Renal cortex interstitium (tissue), 11 donors: ENCODE measurements around the gene YPEL3. TPM values are rescaled to one million over a fixed set of nuclear protein-coding genes. Genes with fewer than 3 reads are reported as not detected.

Experiments used
- DNase-seq, 11 donors: peaks; one replicate each; pipeline ENCODE4 v3.0.0-alpha.2; 2013; ENCODE audit warnings: low read depth in 9 of 11, low spot score in 4 of 11; ENCODE audit errors: extremely low read depth in 1 of 11
- polyA plus RNA-seq, 3 donors: library from polyadenylated mRNA; unstranded; fragments of 120-200 nt; gene quantifications; one replicate each; pipeline ENCODE4 v1.2.1, GENCODE V29; 2013; ENCODE audit not compliant: insufficient read length in 3 of 3

YPEL3 gene
- polyA plus RNA-seq, 3 donors, result 43.9 to 79.8 (median 55.5) TPM

DNA sequence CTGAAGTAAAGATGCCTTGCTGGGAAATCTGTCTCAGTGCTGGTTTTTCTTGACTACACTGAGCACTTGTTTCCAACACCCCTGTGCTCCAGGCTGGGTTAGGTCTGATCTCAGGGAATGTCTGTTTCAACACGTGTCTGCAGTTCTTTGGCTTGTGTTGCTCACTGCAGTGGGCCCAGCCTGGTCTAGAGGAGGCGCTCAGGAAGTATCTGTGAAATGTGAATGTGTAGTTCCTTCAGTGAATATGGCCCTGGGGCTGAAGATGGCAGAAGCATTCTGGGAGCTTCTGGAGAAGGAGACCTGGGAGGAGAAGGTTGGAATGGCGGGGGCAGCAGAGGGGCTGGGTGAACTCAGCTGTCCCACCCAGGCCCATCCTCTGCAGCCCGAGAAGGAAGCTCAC, 8.1 kb upstream of the YPEL3 start:
- DNase-seq, result no peak

DNA sequence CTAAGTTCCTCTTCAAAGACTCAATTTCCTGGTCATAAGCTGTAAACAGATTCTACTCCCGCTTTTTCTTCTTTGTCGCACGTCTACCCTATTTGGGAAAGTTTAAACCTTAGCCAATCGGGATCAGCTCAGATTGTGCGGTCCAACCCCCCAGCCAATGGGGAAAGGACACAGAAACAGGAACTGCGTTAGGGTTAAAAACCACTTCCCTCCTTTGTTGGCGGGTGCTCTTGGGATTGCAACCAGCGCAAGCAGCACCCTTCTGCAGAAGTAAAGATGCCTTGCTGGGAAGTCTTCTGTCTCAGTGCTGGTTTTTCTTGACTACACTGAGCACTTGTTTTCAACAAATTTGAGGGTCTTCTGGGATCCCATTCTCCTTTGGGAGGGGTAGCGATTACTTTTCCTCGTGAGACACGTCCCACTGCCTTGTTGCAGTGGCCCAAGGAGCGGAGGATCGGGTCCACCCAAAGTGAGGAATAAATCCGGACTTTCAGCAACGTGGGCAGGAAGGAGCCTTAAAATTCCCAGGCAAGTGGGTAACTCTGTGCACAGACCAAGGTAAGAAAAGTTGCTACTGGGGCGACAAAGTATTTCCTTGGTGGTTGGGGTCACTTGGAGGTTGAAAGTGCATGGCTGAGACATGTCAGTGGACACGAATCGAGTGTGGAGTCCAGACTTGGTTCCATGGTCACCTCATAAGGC, 1.0 kb upstream of the YPEL3 start:
- DNase-seq, result no peak

DNA sequence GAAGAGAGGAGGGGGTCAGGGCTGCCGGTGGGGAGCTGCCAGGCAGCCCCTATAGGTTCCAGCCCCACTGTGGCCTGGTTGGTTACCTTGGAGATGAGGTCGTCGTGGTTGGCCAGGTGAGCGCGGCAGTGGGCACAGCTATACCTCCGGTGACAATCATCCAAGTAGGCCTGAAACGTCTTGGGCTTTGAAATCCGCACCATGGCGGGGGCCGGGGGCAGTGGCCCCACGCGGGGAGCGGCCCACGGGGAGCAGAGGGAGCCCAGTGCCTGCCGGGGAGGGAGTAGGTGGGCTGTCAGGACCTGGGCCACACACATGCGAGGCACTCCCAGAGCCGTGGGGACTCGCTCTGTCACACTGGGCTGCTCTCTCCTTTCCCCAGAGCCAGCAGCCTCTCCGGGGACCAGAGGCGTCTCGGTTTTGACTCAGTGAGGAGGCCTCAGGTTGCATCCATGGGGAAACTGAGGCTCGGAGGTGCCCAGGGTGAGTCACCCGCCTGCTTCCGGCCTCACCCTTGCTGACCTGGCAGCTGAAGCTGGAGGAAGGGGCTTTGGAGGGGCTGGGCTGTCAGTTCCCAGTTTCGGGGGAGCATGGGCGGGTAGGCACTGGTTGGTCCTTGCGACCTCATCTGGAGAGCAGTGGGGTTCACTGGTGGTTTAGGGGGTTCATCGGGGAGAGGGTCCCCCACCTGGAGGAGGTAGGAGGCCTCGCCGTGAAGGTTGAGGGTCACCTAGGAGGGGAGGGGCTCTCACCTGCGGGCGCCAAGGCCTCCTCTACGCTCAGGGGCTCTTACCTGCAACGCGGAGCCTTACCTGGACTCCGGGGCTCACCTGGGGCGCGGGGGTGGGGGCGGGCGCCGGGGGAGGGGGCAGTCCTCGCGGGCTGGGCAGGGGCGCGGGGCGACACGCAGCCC, 591 bp downstream of the YPEL3 start:
- no peak for DNase-seq

DNA sequence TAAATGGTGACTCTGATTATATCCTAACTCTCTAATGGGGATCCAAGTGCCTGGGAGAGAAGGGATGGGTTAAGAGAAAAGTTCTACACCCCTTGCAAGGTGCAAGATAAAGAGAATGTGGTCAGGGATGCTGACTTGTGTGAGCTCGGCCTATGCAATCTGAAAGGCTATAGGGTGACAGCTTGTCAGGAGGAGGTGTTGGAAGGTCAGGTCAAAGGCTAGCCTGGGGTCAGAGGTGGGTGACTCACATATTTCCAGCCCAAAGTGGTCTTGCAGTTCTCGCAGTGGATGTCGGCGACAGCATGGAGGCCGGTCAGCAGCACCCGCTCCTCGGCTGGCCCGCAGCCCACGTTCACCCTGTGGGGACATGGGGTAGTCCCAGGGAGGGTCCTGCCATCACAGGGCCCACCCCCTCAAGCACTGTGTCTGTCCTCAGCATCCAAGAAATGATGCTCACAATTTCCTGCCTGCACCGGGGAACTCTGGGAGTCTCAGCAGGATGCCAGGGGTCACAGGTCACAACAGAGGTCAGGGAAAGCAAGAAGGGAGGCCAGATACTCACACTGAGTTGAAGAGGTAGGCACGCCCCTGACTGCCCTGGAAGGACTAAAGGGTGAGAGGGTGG, 1.4 kb downstream of the YPEL3 start:
- DNase-seq, result no peak

DNA sequence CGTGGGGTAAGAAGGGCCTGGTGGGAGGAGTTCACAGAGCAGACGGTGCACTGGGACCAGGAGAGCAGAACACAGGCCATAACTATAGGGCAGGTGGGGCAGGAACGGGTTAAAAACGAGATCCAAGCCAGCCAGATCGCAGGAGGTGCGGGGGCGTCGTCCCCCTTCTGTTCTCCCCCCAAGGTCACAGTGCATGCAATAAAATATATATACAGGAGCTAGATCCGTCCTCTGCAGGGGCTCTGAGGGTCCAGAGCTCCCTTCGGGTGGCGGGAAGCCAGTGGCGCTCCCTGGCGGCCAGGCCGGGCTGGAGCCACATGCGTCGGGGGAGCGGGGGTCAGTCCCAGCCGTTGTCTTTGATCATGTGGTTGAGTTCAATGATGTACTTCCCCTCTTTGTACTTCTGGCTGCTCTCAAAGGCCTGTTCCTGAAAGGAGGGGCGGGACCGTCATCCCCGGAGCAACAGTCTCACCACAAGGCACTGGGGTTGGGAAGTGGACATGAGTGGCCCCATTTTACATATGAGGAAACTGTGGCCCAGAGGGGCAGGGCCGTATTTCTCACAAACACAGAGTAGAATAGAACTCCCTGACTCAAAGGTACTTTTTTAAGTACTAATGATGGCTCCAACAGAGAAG, 3.5 kb downstream of the YPEL3 start:
- peak in 8 of 11 donors; percentile 53 to 64 (median 60) for DNase-seq

DNA sequence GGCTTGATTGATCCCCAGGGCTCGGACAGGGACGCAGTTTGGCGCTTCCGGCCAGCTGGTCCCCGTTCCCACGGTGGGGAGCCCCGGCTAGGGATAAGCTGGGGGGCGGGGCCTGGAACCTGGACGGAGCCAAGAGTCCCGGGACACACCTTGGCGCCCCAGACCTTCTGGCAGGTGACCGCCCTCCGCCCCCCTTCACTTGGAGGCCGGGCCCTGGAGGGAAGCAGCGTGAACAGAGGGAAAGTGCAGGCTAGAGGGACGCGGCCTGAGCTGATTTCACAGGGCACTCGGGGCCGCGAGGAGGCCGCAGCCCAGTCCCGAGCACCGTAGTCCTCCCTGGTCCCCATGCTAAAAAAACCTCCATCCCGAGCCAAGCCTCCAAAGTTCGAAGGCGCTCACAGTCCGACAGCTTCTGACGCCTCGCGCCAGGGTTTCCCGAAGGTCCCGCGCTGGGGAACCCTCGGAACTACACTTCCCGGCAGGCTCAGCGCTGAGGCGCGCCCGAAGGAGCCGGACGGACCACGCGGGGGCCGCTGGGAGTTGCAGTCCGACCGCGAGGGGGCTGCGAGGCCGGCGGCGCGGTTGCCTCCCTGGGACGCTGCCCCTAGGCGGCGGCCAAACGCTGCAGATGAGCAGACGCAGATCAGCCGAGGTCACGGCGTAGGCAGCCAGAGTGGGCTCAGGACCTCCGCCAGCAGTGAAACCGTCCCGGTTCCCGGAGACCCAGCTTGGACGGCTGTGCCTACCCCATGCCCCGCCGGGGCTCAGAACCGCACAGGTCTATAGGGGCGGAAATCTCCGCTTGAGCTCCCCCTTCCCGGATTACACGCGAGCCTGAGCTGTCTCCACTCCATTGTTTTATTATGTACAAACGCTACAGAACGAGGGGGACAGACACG, 4.3 kb downstream of the YPEL3 start, which contains the start of gene TBX6:
Gene TBX6 (minus strand): TSS at position 451 of the 899 bp plus-strand sequence. CDS start 731 bp downstream, outside the sequence.
- DNase-seq, result peak; percentile 74 to 91 (median 87)

DNA sequence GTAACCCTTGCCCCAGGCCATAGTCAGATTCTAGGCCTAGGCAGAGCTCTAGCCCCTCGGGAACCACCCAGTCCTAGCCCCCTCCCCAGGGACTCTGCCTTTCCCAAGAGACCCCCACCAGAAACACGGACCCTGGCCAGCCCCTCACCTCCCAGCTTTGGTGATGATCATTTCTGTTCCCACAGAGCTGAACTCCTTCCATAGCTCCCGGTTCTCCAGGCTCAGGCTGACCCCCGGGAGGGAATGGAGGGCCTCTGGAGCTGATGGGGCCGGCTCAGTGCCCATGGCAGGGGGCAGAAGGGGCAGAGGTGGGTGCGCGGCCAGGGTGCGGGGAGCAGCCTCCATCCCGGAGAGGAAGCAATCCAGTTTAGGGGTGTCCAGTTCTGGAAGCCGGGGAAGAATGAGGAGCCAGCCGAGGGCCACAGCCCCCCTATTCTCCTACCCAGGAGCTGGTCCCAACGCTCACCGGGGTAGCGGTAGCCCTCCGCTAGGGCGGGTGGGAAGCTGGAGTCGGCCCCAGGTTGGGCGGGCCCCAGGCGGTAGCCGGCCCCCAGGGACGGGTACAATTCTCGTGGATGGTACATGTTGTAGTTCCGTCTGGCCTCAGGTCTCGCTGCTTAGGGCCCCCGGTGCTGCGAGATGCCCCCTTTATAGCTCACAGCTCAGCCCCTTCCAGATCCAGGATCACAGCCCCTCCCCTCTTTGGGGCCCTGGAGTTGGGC, 5.2 kb downstream of the YPEL3 start:
- no peak for DNase-seq

DNA sequence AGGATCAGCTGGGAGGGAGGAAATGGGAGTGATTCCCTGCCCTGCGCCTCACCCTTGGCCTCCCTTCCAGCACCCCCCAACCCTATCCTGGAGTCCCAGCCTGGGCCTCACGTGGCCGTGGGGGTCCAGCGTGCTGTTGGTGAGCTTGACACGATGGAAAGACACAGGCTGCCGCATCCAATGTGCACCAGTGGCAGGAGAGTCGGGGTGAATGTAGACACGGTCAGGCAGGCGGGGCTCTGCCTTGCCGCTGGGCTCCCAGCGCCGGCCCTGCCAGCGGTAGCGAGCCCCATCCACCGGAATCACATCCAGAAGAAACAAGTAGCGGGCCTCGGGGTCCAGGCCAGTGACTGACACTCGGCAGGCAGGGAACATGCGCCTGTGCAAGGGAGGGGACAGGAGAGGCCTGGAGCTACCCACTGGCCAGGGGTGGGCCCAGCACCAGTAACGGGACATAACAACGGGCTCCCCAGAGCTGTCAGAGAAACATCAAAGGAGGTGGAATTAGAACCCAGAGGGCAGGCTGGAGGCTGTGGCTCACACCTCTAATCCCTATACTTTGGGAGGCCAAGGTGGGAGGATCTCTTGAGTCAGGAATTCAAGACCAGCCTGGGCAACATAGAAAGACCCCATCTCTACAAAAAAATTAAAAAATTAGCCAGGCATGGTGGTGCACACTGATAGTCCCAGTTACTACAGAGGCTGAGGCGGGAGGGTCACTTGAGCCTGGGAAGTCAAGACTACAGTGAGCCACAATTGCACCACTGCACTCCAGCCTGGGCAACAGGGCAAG, 7.0 kb downstream of the YPEL3 start:
- no peak for DNase-seq

DNA sequence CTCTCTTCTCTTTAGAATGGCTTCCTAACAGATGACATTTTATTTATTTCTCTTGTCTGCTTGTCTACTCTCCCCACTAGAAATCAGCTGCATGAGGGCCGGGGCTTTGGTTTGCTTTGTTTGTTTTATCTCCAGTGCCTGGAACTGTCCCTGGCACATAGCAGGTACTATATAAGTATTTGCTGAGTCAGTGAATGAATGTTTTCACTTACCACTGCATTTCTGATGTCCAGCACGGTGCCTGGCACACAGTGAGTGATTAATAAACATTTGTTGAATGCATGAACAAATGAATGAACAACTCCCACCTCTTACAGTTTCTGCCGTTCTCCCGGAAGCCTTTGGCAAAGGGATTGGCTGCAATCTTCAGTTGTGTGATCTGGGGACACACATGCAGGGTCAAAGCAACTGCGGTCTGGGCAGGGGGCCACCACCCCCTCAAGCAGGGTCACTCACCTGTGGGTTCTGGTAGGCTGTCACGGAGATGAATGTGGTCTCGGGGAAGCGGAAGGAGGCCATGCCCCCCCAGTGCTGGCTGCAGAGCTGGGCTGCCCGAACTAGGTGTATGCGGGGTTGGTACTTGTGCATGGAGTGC, 7.7 kb downstream of the YPEL3 start:
- DNase-seq, result no peak

DNA sequence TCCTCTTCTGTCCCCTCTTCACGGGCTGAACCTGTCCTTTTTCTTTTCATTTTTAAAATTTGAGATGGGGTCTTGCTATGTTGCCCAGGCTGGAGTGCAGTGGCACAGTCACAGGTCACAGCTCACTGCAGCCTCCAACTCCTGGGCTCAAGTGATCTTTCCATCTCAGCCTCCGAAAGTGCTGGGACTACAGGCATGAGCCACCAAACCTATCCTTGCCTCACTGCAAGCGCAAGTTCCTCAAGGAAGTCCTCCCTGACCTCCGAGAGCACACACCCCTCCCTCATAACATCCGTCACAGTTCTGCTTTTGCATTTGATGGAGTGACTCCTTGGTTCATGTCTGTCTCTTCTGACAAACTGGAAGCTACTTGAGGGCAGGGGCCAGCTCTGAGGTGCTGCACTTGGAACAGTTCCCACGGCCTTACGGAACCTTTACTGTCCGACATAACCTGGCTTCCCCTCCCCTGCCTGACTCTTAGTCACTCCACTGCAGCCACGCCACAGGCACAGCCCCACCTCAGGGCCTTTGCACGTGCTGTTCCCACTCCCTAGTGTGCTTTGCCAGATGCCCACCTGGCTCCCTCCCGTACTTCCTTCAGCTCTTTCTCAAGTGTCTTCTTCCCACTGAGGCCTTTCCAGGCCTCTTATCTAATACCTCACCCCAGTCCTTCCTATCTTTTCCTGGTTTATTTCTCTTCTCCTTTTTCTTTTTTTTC, 8.7 kb downstream of the YPEL3 start:
- no peak for DNase-seq

DNA sequence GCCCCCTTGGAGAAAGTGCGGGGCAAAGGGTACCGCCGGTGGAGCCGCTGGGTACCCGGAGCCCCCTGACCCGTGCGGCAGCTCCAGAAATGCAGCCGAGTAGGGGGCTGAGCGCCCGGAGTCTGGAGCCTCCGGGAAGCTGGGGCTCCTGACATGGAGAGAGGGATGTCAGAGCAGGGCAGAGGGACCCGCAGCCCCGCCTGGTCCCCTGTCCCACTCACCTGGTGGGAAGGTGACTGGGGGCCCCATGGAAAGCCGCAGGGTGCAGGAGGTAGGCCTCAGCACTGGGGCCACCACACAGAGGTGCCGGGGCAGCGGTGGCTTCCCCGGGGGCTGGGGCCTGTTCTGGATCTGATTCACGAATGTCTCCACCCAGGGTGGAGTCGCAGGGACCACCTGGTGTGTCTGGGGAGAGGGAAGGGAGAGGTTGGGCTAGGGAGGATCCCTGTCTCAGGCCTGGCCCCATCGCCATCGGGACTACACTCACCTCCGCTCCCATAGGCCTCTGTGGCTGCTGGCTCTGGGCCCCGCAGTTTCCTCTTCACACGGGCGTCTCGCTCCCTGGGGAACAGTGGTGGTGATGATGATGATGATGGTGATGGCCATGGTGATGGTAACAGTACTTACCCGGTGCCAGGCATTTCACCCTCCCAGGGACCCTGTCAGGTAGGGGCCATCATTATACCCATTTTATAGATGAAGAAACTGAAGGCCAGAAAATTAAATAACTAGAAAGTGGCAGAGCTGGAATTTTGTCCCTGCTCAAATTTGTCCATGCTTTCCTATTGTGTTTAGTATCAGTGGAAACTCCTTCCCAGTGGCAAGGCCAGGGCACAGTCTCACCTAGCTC, 9.5 kb downstream of the YPEL3 start:
- no peak for DNase-seq

DNA sequence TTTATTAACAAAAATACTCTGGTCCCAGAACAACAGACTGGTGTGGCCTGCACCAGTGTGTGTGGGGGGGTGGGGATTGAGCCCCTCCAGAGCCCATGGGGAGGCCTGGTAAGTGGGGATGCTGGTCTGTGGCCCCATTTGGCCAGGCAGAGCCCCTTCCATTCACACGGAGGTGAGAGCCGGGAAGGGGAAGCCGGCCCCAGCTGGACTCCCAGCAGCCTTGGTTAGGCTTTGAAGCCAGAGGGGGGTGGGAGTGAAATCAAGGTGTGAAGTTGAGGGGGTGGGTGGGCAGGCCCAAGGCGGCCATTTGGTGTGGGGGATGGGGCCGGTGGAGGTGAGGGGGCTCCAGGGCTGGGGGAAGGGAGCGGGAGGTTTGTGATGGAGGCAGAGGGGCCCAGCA, 10.2 kb downstream of the YPEL3 start:
- no peak for DNase-seq

DNA sequence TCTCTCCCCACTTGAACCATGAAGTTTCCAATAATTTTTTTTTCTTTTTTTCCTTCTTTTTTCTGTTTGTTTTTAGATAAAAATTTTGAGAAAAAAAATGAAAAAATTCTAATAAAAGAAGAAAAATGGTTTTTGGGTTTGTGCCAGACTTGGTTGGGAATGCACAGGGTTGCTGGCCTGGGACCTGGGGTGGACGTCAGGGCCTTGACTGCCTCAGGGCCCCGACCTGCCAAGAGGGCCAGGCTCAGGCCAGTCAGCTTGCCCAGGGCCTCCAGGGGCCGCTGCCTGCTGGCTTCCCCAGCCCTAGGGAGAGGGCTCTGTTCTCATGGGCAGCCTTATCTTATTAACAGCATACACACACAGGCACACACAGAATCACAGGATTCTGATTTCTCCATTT, 10.8 kb downstream of the YPEL3 start:
- no peak for DNase-seq

DNA sequence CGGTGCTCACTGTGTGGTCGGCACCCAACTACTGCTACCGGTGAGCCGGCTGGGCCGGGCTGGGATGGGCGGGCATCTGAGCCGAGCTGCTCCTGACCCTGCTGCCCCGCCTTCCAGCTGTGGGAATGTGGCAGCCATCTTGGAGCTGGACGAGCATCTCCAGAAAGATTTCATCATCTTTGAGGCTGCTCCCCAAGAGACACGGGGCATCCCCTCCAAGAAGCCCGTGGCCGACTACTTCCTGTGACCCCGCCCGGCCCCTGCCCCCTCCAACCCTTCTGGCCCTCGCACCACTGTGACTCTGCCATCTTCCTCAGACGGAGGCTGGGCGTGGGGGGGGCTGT, 11.2 kb downstream of the YPEL3 start:
- no peak for DNase-seq

DNA sequence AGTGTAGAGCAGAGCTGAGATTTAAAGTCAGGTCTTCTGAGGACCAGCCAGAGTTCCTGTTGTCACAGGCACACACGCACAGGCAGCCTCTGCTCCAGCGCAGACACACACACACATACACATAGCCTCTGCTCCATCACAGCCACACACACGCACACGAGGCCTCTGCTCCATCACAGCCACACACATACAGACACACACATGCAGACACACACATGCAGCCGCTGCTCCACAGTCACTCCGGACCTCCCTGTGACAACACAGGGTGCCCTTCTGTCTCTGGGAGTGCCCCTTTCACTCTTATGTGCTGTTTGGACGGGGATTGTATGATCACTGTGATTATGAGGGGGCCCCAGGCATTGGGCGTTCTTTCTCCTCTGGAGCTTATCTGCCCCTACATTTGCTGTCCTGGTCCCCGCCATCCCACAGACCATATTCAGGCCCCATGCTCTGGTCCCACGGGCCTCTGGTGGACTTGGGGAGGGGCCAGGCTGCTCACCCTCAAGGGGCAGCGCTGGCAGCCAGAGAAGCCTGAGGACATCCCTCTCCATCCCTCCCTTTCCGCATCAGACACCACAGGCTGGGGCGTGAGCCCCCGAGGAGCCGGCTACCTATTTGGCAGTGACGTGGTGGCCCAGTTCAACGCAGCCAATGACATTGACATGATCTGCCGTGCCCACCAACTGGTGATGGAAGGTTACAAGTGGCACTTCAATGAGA, 11.8 kb downstream of the YPEL3 start:
- DNase-seq, result no peak
